Esophagus muscularis mucosa (tissue), 4 donors: ENCODE results near the gene RAD51AP1. TPM values are rescaled to one million over a fixed set of nuclear protein-coding genes. Genes with fewer than 3 reads are reported as not detected.
"Not testable (repeated sequence)": the region's sequence is repeated elsewhere in the genome, so short reads cannot be mapped to it uniquely, and the experiment has no call there.

Experiments
- DNase-seq: peaks from one replicate; pipeline ENCODE4 v3.0.0-alpha.2; 2017; ENCODE audit errors: extremely low spot score
- H3K27ac ChIP-seq, 4 donors: fragments of 200-600 bp; sonication (generic); replicated peaks in 1 of 4; 1 replicate in 3 of 4; 2 replicates in 1 of 4; pipeline ENCODE4 v1.5.1; 2016 to 2019; ENCODE audit warnings: mild to moderate bottlenecking in 1 of 4
- H3K27me3 ChIP-seq, 4 donors: fragments of 200-600 bp; sonication (generic); one replicate each; pipeline versions ENCODE4 v1.5.1 to v1.6.0; 2016 to 2019
- H3K36me3 ChIP-seq, 4 donors: fragments of 200-600 bp; sonication (generic); one replicate each; pipeline ENCODE4 v1.5.1; 2016 to 2019
- H3K4me1 ChIP-seq, 4 donors: fragments of 200-600 bp; sonication (generic); one replicate each; pipeline ENCODE4 v1.5.1; 2016 to 2019
- H3K4me3 ChIP-seq, 4 donors: fragments of 200-600 bp; sonication (generic); 1 replicate in 2 of 4; 2 replicates in 2 of 4; pipeline ENCODE4 v1.5.1; 2016 to 2019; ENCODE audit warnings: mild to moderate bottlenecking in 4 of 4, moderate library complexity in 1 of 4
- H3K9me3 ChIP-seq, 4 donors: fragments of 200-600 bp; sonication (generic); 1 replicate in 3 of 4; 2 replicates in 1 of 4; pipeline ENCODE4 v1.5.1; 2016 to 2019
- EP300 ChIP-seq: sonication (generic); formaldehyde crosslinking; IDR thresholded peaks from one replicate; pipeline ENCODE4 v1.6.1; 2017; ENCODE audit warnings: antibody characterized with exemption
- POLR2A ChIP-seq: fragments of 450-650 bp; IDR thresholded peaks from one replicate; pipeline ENCODE4 v1.6.1; 2017; ENCODE audit warnings: antibody characterized with exemption, moderate library complexity, mild to moderate bottlenecking, low read depth
- POLR2AphosphoS5 ChIP-seq, 2 donors: sonication (generic); formaldehyde crosslinking; IDR thresholded peaks; one replicate each; pipeline ENCODE4 v1.6.1; 2017; ENCODE audit warnings: antibody characterized with exemption in 2 of 2
- WGBS: methylation state at CpG from one replicate; pipeline ENCODE4 v1.1.5; 2018; 5-methylcytosine and 5-hydroxymethylcytosine counted together
- intact Hi-C: fragments of 100-400 bp; cut with DNase I; formaldehyde crosslinking; loops from one replicate; pipeline ENCODE4 v1.15.1; 2023
- total RNA-seq, 4 donors: library from RNA; depleted of rRNA; stranded (reverse); fragments of >200 nt; gene quantifications; one replicate each; pipeline versions ENCODE4 v1.1.0 to v1.2.1, GENCODE V29; 2016
- TF ChIP-seq, protein P1 (sequence below), 3 experiments: fragments of 200-600 bp in 2 of 3; fragments of 450-650 bp in 1 of 3; sonication (generic) in 2 of 3; IDR thresholded peaks; one replicate each; pipeline ENCODE4 v1.5.1; 2017 to 2019; ENCODE audit warnings: antibody characterized with exemption in 3 of 3, mild to moderate bottlenecking in 2 of 3, moderate library complexity in 1 of 3

RAD51AP1 gene
- total RNA-seq, 4 donors from 2014 or later, result 0.58 to 1.4 (median 0.75) TPM

GRCh38 chr12:4499186-4499585, 39.5 kb upstream of the RAD51AP1 start:
- H3K4me1 ChIP-seq, result no peaks in the 10 kb centered on the region
- H3K36me3 ChIP-seq, result peaks cover 10 to 97% (median 57%) of the 10 kb centered on the region in 4 donors
- H3K27me3 ChIP-seq, result no peaks in the 10 kb centered on the region
- no peak overlapping the region for H3K27ac ChIP-seq
- no peak overlapping the region for H3K4me3 ChIP-seq
- H3K9me3 ChIP-seq, result no peaks in the 10 kb centered on the region
- WGBS, result 97% methylated on average over 1 of the region's 1 CpG
- DNase-seq, result no peak
- intact Hi-C loops, result no loop called here
- TF ChIP-seq POLR2A (no peak), EP300 (no peak), POLR2AphosphoS5 (IDR thresholded peaks at IDR 0.05) (no peak)
- TF ChIP-seq, protein P1, sequence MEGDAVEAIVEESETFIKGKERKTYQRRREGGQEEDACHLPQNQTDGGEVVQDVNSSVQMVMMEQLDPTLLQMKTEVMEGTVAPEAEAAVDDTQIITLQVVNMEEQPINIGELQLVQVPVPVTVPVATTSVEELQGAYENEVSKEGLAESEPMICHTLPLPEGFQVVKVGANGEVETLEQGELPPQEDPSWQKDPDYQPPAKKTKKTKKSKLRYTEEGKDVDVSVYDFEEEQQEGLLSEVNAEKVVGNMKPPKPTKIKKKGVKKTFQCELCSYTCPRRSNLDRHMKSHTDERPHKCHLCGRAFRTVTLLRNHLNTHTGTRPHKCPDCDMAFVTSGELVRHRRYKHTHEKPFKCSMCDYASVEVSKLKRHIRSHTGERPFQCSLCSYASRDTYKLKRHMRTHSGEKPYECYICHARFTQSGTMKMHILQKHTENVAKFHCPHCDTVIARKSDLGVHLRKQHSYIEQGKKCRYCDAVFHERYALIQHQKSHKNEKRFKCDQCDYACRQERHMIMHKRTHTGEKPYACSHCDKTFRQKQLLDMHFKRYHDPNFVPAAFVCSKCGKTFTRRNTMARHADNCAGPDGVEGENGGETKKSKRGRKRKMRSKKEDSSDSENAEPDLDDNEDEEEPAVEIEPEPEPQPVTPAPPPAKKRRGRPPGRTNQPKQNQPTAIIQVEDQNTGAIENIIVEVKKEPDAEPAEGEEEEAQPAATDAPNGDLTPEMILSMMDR (IDR thresholded peaks at IDR 0.05), result no peak

- DNase-seq, result no peak
- no peak overlapping the region for H3K27ac ChIP-seq
- H3K4me3 ChIP-seq, result no peak overlapping the region
- TF ChIP-seq POLR2AphosphoS5 (IDR thresholded peaks at IDR 0.05), result no peak
- TF ChIP-seq EP300, result no peak
- no peak for TF ChIP-seq POLR2A
- TF ChIP-seq, protein P1 (IDR thresholded peaks at IDR 0.05), result no peak
- H3K4me1 ChIP-seq, result no peaks in the 10 kb centered on the region
- 95% methylated on average over 1 of the region's 1 CpG for WGBS
- intact Hi-C loops, result no loop called here
- H3K27me3 ChIP-seq, result no peaks in the 10 kb centered on the region
- H3K9me3 ChIP-seq, result no peaks in the 10 kb centered on the region
- H3K36me3 ChIP-seq, result peaks cover 14 to 65% (median 28%) of the 10 kb centered on the region in 4 donors
Measured at GRCh38 chr12:4505376-4505986, 33.2 kb upstream of the RAD51AP1 start.

DNA sequence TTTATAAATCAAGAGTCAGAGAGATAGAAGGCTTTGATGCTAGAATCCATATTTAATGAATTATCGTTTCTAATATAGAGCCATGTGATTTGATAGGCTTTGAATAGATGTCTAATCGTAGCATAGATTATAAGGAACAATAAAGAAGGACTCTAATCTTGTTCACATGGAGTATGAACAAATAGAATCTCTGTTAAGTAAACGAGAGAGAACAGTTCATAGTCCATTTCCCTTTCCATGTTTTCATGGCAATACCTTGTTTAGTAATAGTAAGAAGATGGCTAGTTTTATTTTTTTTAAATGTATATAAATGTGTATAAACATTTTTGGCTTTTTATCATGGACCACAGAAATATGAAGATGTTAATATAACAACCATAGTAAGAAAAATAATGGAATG, 32.3 kb upstream of the RAD51AP1 start:
- H3K4me3 ChIP-seq, result no peak overlapping the region
- intact Hi-C loops, result no loop called here
- no peaks in the 10 kb centered on the region for H3K9me3 ChIP-seq
- H3K4me1 ChIP-seq, result no peaks in the 10 kb centered on the region
- TF ChIP-seq POLR2AphosphoS5 (IDR thresholded peaks at IDR 0.05) (no peak), POLR2A (no peak), EP300 (no peak)
- TF ChIP-seq, protein P1 (IDR thresholded peaks at IDR 0.05), result no peak
- DNase-seq, result no peak
- no peaks in the 10 kb centered on the region for H3K27me3 ChIP-seq
- H3K27ac ChIP-seq, result no peak overlapping the region
- peaks cover 10 to 55% (median 28%) of the 10 kb centered on the region in 4 donors for H3K36me3 ChIP-seq
- 87% methylated on average over 3 of the region's 3 CpGs for WGBS

- TF ChIP-seq, protein P1 (IDR thresholded peaks at IDR 0.05), result no peak
- TF ChIP-seq POLR2AphosphoS5 (IDR thresholded peaks at IDR 0.05) (no peak), POLR2A (no peak), EP300 (no peak)
- no peak for DNase-seq
- intact Hi-C loops, result no loop called here
- H3K4me3 ChIP-seq, result no peak overlapping the region
- WGBS, result 86% methylated on average over 5 of the region's 5 CpGs
- no peak overlapping the region for H3K27ac ChIP-seq
- no peaks in the 10 kb centered on the region for H3K4me1 ChIP-seq
- no peaks in the 10 kb centered on the region for H3K27me3 ChIP-seq
- no peaks in the 10 kb centered on the region for H3K9me3 ChIP-seq
- H3K36me3 ChIP-seq, result peaks cover 5 to 51% (median 25%) of the 10 kb centered on the region in 4 donors
Measured at GRCh38 chr12:4506870-4507269, 31.8 kb upstream of the RAD51AP1 start.

DNA sequence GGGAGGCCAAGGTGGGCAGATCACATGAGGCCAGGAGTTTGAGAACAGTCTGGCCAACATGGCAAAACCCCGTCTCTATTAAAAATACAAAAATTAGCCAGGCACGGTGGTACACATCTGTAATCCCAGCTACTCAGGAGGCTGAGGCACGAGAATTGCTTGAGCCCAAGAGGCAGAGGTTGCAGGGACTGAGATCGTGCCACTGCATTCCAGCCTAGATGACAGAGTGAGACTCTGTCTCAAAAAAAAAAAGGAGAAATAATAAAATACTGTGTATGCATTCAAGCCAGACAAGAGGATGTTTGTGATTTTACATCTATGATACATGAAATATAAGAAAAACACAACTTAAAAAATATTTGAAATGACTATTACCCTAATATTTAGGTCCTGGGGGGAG, 30.2 kb upstream of the RAD51AP1 start:
- H3K9me3 ChIP-seq, H3K27me3 ChIP-seq, H3K27ac ChIP-seq, H3K4me1 ChIP-seq, DNase-seq, H3K4me3 ChIP-seq, intact Hi-C loops: not testable (repeated sequence)
- peaks cover 0 to 34% (median 20%) of the 10 kb centered on the region in 4 donors for H3K36me3 ChIP-seq
- 92% methylated on average over 4 of the region's 4 CpGs for WGBS

GRCh38 chr12:4509269-4509668, 29.4 kb upstream of the RAD51AP1 start:
- H3K4me1 ChIP-seq, intact Hi-C loops, H3K4me3 ChIP-seq, DNase-seq, H3K9me3 ChIP-seq, H3K27me3 ChIP-seq, H3K27ac ChIP-seq: not testable (repeated sequence)
- peaks cover 0 to 27% (median 13%) of the 10 kb centered on the region in 4 donors for H3K36me3 ChIP-seq
- 60% methylated on average over 3 of the region's 12 CpGs for WGBS
